Stimulated activated CD4-positive, alpha-beta T cell treated with anti-CD3 and anti-CD28 coated beads, TNF-alpha, amount 100 ng/mL, for 24 hours (primary cell): Measurements from ENCODE around the gene GHRHR.

Source experiments
- DNase-seq, 3 experiments: peaks; one replicate each; pipeline ENCODE4 v3.0.0-alpha.2; 2020; ENCODE audit warnings: low read depth in 3 of 3

Gene GHRHR

DNA sequence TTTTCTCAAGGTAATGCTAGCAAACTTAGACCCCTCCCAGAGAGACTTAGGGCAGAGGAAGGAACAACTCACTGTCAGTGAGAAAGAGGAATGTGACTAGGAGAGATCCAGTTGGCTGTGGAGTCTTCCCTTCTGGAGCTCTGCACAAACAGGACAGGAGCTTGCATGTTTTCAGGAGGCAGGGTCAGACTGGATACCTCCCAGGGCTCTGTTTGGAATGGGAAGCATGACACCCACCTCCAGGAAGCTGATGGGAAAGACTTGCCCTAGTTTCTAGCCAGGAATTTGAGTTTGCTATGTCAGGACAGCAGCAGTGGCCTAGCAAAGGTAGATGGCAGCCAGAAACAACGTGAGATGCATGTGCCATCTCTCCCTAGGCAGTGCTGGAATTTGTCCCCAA lies 40.6 kb downstream of the GHRHR start:
- no peak for DNase-seq

DNA sequence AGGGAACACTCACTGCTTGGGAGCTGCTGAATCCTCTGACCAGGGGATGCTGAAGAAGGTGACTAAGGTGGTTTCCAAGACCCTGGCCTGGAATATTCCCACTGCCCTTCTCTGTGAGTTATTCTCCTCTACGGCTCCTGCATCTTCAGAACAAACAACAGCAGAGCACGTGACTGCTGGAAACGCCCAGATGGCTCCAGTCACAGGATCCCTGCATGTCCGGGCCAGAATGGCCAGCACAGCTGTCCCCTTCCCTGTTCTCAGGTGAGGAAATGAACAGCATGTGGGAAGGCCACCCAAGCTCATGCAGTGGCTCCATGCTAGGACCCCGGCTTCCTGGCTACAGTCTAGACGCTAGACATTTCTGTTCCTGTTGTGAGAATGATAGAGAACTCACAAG lies 43.1 kb downstream of the GHRHR start:
- DNase-seq = no peak

DNA sequence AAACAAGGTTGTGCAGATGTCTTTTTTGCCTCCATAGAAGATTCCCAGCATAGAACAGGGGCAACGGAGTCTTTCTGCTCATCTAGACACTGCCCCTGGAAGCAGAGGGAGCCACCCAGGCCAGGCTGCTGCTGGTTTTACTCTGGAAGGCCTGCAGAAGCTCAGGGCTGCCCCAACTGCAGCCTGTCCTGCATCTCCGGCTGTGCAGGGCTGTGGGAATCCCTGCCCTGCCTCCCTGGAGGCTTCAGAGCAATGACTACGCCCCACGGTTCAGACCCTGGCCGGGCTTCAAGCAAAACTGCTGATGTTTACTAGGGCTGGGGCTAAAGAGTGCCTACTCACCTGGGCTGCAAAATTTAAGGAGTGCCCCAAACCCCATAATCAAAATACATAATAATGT lies 43.9 kb downstream of the GHRHR start:
- DNase-seq = no peak

DNA sequence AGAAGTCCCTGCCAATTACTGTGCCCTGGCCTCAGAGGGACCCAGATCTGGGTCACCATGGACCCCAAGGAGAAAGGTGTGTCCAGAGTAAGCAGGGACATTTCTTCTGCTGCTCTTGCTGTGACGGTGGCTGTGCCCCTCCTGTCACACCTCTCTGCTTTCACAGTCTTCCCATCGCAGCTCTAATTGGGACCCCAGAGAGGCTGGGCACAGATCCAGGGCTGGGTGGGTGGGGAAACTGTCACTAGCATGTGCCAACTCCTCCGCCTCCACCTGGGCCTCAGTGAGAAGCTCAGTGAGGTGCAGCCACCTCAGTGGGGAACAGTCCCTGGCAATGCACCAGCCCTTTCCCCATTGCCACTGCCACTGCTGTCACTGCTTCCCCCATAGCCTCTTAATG lies 51.1 kb downstream of the GHRHR start:
- no peak for DNase-seq

DNA sequence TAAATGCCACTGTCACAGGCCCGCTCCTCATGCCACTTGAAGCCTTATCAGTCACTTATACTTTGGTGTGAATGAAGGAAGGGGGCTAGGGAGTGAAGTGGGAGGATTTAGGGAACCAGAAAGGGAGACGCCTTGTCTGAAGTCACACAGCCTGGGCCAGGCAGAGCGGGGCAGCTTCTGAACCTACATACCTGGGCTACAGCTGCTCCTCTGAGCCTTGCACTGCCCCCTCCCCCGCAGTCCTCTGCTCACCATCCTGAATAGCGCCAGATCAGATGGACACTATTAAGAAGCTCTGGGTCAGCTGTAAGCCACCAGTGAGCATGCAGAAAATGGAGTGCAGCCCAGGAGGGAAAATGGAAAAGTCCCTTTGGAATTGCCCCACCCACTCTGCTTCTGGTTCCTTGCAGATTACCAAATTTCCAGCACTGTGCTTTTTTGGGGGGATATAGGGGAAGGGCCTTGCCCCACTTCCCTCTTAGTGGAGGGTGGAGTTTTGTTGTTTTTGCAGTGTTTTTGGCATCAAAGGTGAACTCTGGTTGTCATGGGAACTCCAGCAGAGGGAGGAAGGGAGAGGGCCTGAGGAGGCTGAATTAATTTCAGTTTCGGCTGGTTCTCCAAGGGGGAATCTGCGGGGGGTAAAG lies 53.4 kb downstream of the GHRHR start:
- no peak for DNase-seq

DNA sequence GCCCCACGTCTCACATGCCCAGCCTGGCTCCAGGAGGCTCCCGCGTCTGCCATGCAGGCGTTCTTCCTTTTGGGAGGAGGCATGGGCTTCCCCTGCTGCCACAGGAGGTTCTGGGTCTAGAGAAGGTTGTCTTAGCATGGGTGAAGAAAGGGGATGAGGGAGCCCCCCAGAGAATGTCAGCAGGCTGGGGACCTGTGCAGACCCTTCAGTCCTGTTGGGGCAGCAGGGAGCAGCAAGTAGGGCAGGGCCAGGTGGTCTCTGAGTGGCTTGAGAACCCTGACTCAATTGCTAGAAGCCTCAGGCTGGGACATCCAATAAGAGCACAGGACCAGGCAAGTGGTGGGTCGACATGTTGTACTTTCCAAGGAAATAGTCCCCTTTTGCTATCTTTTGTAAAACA lies 54.0 kb downstream of the GHRHR start:
- DNase-seq = no peak

DNA sequence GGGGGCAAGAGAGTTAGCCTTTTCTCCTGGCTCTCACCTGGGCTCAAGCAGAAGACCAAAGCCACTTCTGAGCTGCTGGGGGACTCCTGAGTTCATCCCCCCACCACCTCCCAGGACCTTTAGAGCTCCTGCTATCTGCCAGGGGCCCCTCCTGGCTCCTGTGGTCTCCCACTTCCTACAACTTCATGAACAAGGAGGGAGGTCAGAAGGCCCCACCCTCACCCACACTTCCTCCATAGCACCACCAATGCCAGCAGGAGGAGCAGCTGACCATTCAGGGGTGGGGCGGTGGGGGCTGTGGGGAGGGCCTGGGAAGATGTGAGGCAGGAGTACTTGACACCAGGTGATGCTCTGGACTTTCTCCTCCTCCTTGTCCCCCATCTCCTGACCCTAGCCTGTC lies 55.8 kb downstream of the GHRHR start:
- no peak for DNase-seq

DNA sequence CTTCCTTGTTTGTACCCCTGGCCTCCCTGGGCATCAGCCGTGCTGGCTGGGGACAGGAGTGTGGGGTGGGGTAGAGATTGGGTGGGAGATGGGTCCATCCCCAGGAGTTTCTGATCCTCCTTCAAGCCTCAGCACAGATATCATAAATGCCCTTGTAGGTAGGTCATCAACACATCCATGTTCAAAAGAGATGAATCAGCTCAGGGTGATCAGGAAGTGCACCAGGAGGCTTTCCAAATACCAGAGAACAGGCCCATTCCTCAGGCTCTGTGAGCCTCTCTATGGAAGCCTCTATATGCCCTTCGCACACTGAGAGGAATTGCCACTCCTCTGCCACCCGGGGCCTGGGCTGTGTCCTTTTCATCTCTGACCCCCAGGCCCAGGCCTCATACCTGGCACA lies 56.4 kb downstream of the GHRHR start:
- no peak for DNase-seq

DNA sequence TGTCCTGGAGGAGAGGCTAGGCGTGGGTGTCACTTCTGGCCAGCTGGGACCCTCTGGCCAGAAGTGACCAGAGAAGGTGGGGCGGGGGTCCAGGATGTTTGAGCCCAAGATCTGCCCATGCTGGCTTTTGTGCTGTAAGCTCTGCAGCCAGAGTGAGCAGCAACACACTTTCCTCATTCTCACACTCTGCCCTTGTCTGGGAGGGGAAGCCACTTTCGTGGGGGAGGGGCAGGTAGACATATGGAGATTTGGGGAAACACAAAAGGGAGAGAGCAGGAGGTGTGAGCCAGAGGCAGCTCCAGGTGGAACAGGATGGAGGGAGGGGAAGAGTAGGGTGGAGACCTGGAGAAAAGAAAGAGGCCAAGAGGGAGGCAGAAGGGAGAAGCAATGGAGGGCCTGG lies 56.9 kb downstream of the GHRHR start:
- no peak for DNase-seq

DNA sequence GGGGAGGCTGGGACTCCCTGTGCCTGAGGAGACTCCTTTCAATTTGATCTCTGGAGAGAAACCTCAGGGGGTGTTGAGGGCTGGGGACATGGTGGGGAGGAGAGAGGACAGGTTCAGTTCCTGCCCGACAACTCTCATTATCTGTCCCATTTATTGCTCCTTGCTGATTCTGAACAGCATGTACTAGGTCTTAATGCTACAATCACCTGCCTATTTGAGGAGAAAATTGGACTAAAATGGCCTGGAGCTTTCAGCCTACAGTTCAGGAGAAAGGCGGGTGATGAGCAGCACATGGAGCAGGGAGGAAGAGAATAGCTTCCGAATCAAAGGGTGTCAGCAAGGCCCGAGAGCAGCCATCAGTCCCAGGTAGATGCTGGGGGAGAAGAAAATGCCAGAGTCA lies 58.4 kb downstream of the GHRHR start:
- DNase-seq = no peak

DNA sequence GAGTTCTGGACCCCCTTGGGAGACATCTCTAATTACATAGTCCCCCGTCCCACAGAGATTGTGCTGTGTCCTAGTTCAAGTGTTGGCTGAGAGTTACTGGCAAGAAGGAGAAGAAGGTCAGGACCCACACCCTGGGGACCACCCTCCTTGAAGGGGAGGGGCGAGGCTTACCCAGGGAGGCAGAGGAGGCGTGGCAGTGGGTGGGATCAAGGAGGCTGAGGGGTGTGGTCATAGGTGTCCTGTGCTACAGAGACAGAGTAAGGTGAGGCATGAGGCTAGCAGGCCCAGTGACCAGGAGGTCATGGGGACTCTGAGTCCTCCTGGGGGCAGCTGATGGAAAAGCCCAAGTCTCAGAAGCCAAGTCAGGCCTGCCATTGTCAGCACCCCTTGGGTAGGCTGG lies 59.0 kb downstream of the GHRHR start:
- DNase-seq = no peak

DNA sequence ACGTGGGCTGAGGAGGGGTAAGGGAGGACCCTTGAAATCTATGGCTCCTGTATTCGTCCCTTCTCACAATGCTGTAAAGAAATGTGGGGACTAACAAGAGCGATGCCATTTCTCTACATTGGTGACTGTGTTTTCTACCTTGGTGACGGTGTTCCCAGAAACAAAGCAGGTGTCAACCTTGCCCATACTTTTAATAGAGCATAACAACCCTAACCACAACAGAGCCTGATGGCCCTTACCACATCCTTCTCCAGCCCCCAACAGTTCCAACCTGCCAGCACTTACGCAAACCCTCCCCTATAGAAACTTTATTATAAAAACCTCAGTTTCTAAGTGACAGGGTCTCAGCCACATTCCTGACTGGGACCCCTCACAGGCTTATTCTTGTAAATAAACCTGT lies 60.1 kb downstream of the GHRHR start:
- DNase-seq = no peak

DNA sequence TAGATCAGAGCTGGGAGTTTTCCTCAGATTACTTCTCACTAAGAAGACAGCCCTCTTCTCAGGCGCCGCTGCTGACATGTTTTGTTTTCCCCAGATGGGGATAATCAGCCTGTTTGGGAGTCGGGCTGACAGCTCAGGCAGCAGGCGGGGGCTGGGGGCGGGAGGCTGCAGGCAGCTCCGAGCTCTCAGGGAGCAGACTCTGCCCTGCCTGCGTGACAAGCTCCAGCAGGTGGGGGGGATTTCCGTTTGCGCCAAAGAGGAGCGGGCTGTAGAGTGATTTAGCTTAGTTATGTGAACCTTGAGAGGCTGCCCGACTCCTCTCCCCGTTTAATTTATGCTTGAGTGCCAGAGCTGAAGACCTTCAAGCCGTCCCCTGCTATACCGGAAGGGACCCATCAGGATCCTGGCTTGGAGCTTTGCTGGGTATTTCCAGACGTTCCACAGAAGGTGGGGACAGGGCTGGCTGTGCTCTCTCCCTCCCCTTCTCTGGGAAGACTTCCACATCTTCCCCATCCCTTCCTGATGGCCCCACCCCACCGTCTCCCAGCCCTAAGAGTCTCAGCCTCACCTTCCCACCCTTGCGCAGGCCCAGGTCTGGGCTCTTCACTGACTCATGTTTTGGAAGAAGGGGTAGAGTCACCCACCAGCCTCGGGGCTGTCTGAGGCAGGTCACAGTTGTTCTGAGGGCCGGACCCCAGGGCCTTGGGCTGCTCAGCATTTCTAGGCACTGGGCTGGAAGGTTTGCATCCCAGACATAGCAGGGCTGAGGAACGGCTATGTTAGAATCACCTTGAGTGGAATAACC lies 63.6 kb downstream of the GHRHR start:
- no peak for DNase-seq

DNA sequence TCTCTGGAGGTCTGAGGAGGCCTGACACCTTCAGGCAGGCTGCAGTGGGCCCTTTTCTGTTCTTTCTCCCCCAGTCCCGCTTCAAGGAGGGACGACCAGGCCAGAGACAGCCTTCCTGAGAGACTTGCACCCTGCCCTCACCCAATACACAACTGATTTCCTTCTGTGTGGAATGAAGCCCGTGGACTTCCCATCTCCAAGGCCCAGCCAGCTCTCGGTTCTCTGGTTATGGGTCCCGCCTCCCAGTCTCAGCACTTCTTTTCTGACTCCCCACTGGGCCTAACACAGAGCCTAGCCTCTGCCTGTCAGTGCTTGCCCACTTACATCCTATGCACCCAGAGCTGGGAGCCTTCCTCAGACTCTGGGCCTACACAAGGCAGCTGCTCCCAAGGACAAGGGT lies 64.3 kb downstream of the GHRHR start:
- DNase-seq = no peak

DNA sequence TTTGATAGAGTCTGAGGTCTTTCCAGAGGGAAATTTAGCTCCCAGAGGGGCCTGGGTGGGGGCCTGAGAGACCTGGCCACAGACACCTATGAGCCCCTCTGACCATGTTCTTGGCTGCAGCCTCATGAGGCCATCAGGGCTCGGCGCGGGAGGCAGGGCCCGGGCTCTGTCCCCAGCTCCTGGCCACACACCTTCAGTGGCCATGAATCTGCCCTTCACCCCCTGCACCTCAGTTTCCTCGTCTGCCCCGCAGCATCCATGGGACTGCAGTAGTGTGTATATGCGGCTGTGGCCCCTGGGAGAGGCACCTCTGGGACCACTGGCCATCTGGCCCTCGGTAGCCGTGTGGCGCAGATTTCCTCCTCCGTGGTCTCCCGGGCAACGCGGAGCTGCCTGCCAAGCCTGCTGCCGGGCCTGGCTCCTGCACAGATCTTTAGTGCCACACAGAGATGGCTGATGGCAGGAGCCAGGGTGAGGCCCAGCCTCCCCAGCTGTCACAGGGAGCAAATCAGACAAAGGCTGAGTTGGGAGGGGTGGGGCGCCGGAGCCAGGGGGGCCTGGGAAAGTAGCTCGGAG lies 64.8 kb downstream of the GHRHR start:
- DNase-seq = no peak
